H9 (cell line): ENCODE measurements around the gene ASIC4. TPM values are rescaled to one million over a fixed set of nuclear protein-coding genes. Genes with fewer than 3 reads are reported as not detected.

ENCODE experiments used
- DNase-seq: peaks from one replicate; pipeline ENCODE4 v3.0.0-alpha.2; 2017
- H2AFZ ChIP-seq: one replicate; pipeline ENCODE4 v1.6.1; 2013; ENCODE audit warnings: mild to moderate bottlenecking, low read length, control low read depth, moderate library complexity
- H2AK5ac ChIP-seq: 2 replicates; pipeline ENCODE4 v1.6.1; 2013; ENCODE audit warnings: low read length, control low read depth, mixed read lengths; ENCODE audit not compliant: insufficient read length
- H2BK120ac ChIP-seq: one replicate; pipeline ENCODE4 v1.6.1; 2013; ENCODE audit warnings: low read depth, mild to moderate bottlenecking, low read length, control low read depth, inconsistent platforms; ENCODE audit not compliant: poor library complexity, severe bottlenecking
- H2BK12ac ChIP-seq: 2 replicates; pipeline ENCODE4 v1.6.1; 2013; ENCODE audit warnings: low read length, control low read depth, mixed read lengths, low read depth; ENCODE audit not compliant: insufficient read length
- H2BK15ac ChIP-seq: 2 replicates; pipeline ENCODE4 v1.6.1; 2013; ENCODE audit warnings: low read depth, low read length, control low read depth
- H2BK20ac ChIP-seq: one replicate; pipeline ENCODE4 v1.6.1; 2013; ENCODE audit warnings: low read depth, mild to moderate bottlenecking, low read length, control low read depth, inconsistent platforms; ENCODE audit not compliant: poor library complexity, severe bottlenecking
- H2BK5ac ChIP-seq: 2 replicates; pipeline ENCODE4 v1.6.1; 2013; ENCODE audit warnings: low read length, control low read depth, mixed read lengths; ENCODE audit not compliant: insufficient read length
- H3K14ac ChIP-seq: 2 replicates; pipeline ENCODE4 v1.6.1; 2013; ENCODE audit warnings: low read length, control low read depth; ENCODE audit not compliant: insufficient read depth
- H3K18ac ChIP-seq: 2 replicates; pipeline ENCODE4 v1.6.1; 2013; ENCODE audit warnings: low read depth, mild to moderate bottlenecking, mixed read lengths, low read length, control low read depth; ENCODE audit not compliant: insufficient read length
- H3K23ac ChIP-seq: 2 replicates; pipeline ENCODE4 v1.6.1; 2013; ENCODE audit warnings: low read length, control low read depth, mixed read lengths, low read depth; ENCODE audit not compliant: insufficient read length
- H3K23me2 ChIP-seq: 2 replicates; pipeline ENCODE4 v1.6.1; 2013; ENCODE audit warnings: low read depth, mild to moderate bottlenecking, mixed read lengths, low read length, control low read depth; ENCODE audit not compliant: insufficient read length, poor library complexity, severe bottlenecking
- H3K27ac ChIP-seq: 2 replicates; pipeline ENCODE4 v1.5.1; 2013; ENCODE audit warnings: low read length, control low read depth, mixed read lengths, low read depth; ENCODE audit not compliant: insufficient read length
- H3K27me3 ChIP-seq: 2 replicates; pipeline ENCODE4 v1.6.1; 2013; ENCODE audit warnings: low read length, control low read depth, inconsistent platforms; ENCODE audit not compliant: insufficient read depth
- H3K4ac ChIP-seq: 2 replicates; pipeline ENCODE4 v1.6.1; 2013; ENCODE audit warnings: low read depth, mild to moderate bottlenecking, control low read depth, inconsistent platforms, low read length, moderate library complexity
- H3K4me1 ChIP-seq: 2 replicates; pipeline ENCODE4 v1.6.1; 2013; ENCODE audit warnings: low read length, control low read depth, inconsistent platforms; ENCODE audit not compliant: insufficient read depth
- H3K4me2 ChIP-seq: 2 replicates; pipeline ENCODE4 v1.6.1; 2013; ENCODE audit warnings: low read length, control low read depth, mixed read lengths; ENCODE audit not compliant: insufficient read length, insufficient read depth
- H3K56ac ChIP-seq: 2 replicates; pipeline ENCODE4 v1.6.1; 2013; ENCODE audit warnings: low read depth, mild to moderate bottlenecking, mixed read lengths, low read length, control low read depth; ENCODE audit not compliant: insufficient read length
- H3K79me1 ChIP-seq: 2 replicates; pipeline ENCODE4 v1.6.1; 2013; ENCODE audit warnings: low read depth, mild to moderate bottlenecking, moderate library complexity, low read length, control low read depth, inconsistent platforms; ENCODE audit not compliant: insufficient read depth, poor library complexity, severe bottlenecking
- H3K79me2 ChIP-seq: 2 replicates; pipeline ENCODE4 v1.6.1; 2013; ENCODE audit warnings: low read length, control low read depth, inconsistent platforms; ENCODE audit not compliant: insufficient read depth
- H3K9ac ChIP-seq: 2 replicates; pipeline ENCODE4 v1.6.1; 2013; ENCODE audit warnings: low read length, control low read depth, mixed read lengths; ENCODE audit not compliant: insufficient read length; ENCODE audit errors: extremely low read depth
- H3K9me3 ChIP-seq: one replicate; pipeline ENCODE4 v1.6.1; 2013; ENCODE audit warnings: low read depth, low read length, inconsistent platforms; ENCODE audit not compliant: control insufficient read depth
- H3T11ph ChIP-seq: one replicate; pipeline ENCODE4 v1.6.1; 2013; ENCODE audit warnings: mild to moderate bottlenecking, low read length, control low read depth, inconsistent platforms
- H4K20me1 ChIP-seq: one replicate; pipeline ENCODE4 v1.6.1; 2013; ENCODE audit not compliant: control insufficient read depth, insufficient read length, insufficient read depth
- H4K5ac ChIP-seq: 2 replicates; pipeline ENCODE4 v1.6.1; 2013; ENCODE audit warnings: low read depth, mild to moderate bottlenecking, mixed read lengths, low read length, control low read depth; ENCODE audit not compliant: insufficient read length
- H4K8ac ChIP-seq: replicated peaks from 2 replicates; pipeline ENCODE4 v1.6.1; 2013; ENCODE audit warnings: low read length, control low read depth, mixed read lengths, low read depth; ENCODE audit not compliant: insufficient read length
- H4K91ac ChIP-seq: 2 replicates; pipeline ENCODE4 v1.6.1; 2013; ENCODE audit warnings: low read depth, mild to moderate bottlenecking, moderate library complexity, mixed read lengths, low read length, control low read depth; ENCODE audit not compliant: insufficient read length
- H3K27ac Mint-ChIP-seq, 3 experiments: 2 replicates in 2 of 3; 3 replicates in 1 of 3; pipeline ENCODE4 v1.8.0; 2020 to 2021; ENCODE audit warnings: mixed read lengths in 3 of 3, mild to moderate bottlenecking in 1 of 3, moderate library complexity in 1 of 3
- H3K27me3 Mint-ChIP-seq: 2 replicates; pipeline ENCODE4 v1.8.0; 2021; ENCODE audit warnings: low read depth, mild to moderate bottlenecking, moderate library complexity, mixed read lengths
- H3K36me3 Mint-ChIP-seq, 3 experiments: 2 replicates in 2 of 3; 3 replicates in 1 of 3; pipeline ENCODE4 v1.8.0; 2020 to 2021; ENCODE audit warnings: low read depth in 3 of 3, mixed read lengths in 3 of 3; ENCODE audit not compliant: insufficient read depth in 1 of 3
- H3K4me1 Mint-ChIP-seq, 2 experiments: 2 replicates each; pipeline ENCODE4 v1.8.0; 2020; ENCODE audit warnings: mixed read lengths in 2 of 2
- H3K4me3 Mint-ChIP-seq, 2 experiments: 2 replicates in 1 of 2; 3 replicates in 1 of 2; pipeline ENCODE4 v1.8.0; 2020 to 2021; ENCODE audit warnings: mild to moderate bottlenecking in 2 of 2, mixed read lengths in 2 of 2, moderate library complexity in 1 of 2
- H3K9me3 Mint-ChIP-seq, 2 experiments: 2 replicates in 1 of 2; 3 replicates in 1 of 2; pipeline ENCODE4 v1.8.0; 2020; ENCODE audit warnings: mild to moderate bottlenecking in 2 of 2, mixed read lengths in 2 of 2, moderate library complexity in 1 of 2
- WGBS: extraction: QIAGEN DNeasy Blood & Tissue Kit; methylation state at CpG from one replicate; pipeline ENCODE4 v1.1.7; 2013; ENCODE audit warnings: missing lambda C conversion rate, low lambda C conversion rate, mixed read lengths; ENCODE audit not compliant: insufficient read length; ENCODE audit errors: extremely low coverage; 5-methylcytosine and 5-hydroxymethylcytosine counted together
- total RNA-seq: library from RNA; stranded (reverse); gene quantifications from 2 replicates; pipeline ENCODE4 v1.2.1, GENCODE V29; 2021
- TF ChIP-seq, protein P1 (sequence below): fragments of 200-600 bp; sonication (generic); conservative IDR thresholded peaks from 3 replicates; pipeline ENCODE4 v1.8.0; 2021; ENCODE audit warnings: antibody characterized with exemption, mild to moderate bottlenecking

The ASIC4 gene
- total RNA-seq, 1 experiment from 2014 or later, result 0.37 TPM

- H2BK120ac ChIP-seq, result peak overlapping the region; percentile 85
- H3K79me2 ChIP-seq, result no peaks in the 10 kb centered on the region
- H4K8ac ChIP-seq, result no peak overlapping the region
- TF ChIP-seq, protein P1, sequence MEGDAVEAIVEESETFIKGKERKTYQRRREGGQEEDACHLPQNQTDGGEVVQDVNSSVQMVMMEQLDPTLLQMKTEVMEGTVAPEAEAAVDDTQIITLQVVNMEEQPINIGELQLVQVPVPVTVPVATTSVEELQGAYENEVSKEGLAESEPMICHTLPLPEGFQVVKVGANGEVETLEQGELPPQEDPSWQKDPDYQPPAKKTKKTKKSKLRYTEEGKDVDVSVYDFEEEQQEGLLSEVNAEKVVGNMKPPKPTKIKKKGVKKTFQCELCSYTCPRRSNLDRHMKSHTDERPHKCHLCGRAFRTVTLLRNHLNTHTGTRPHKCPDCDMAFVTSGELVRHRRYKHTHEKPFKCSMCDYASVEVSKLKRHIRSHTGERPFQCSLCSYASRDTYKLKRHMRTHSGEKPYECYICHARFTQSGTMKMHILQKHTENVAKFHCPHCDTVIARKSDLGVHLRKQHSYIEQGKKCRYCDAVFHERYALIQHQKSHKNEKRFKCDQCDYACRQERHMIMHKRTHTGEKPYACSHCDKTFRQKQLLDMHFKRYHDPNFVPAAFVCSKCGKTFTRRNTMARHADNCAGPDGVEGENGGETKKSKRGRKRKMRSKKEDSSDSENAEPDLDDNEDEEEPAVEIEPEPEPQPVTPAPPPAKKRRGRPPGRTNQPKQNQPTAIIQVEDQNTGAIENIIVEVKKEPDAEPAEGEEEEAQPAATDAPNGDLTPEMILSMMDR, result peak; percentile 94
- H3K27ac Mint-ChIP-seq, result peak overlapping the region; percentile 86 to 97 (median 90); a peak in 6 of 7 replicates
- H3K18ac ChIP-seq, result peak overlapping the region; percentile 76
- no peaks in the 10 kb centered on the region; a peak in 1 of 5 replicates for H3K9me3 Mint-ChIP-seq
- peak overlapping the region; percentile 77 for H3K4me2 ChIP-seq
- H3K4me1 ChIP-seq, result no peaks in the 10 kb centered on the region
- H2AFZ ChIP-seq, result no peak overlapping the region
- no peak overlapping the region for H3K56ac ChIP-seq
- no peak overlapping the region for H2BK15ac ChIP-seq
- no peaks in the 10 kb centered on the region for H3K79me1 ChIP-seq
- no peaks in the 10 kb centered on the region for H3K9me3 ChIP-seq
- H4K5ac ChIP-seq, result no peak overlapping the region
- no CpG with 5 or more reads among the region's 14 CpGs for WGBS
- H3K4me1 Mint-ChIP-seq, result peaks cover 18 to 23% of the 10 kb centered on the region in 2 experiments
- H3K23me2 ChIP-seq, result peaks cover 2% of the 10 kb centered on the region
- no peak overlapping the region for H2BK20ac ChIP-seq
- H2AK5ac ChIP-seq, result no peak overlapping the region
- H3K23ac ChIP-seq, result no peak overlapping the region
- H4K20me1 ChIP-seq, result no peaks in the 10 kb centered on the region
- no peak overlapping the region for H3K4ac ChIP-seq
- H3K36me3 Mint-ChIP-seq, result peaks cover 3 to 4% (median 4%) of the 10 kb centered on the region in 3 experiments; a peak in 4 of 7 replicates
- peak overlapping the region; percentile 64; the same call in 1 of the 2 replicates for H3K14ac ChIP-seq
- no peak overlapping the region for H3K27ac ChIP-seq
- H3K27me3 ChIP-seq, result no peaks in the 10 kb centered on the region
- DNase-seq, result peak; percentile 88
- peak overlapping the region; percentile 65 to 84 for H3K4me3 Mint-ChIP-seq
- peak overlapping the region; percentile 24 for H3K9ac ChIP-seq
- no peak overlapping the region for H3T11ph ChIP-seq
- no peak overlapping the region for H4K91ac ChIP-seq
- H2BK12ac ChIP-seq, result no peak overlapping the region
- H3K27me3 Mint-ChIP-seq, result peaks cover 4% of the 10 kb centered on the region
- H2BK5ac ChIP-seq, result no peak overlapping the region
These were observed 38.3 kb upstream of the ASIC4 start for GRCh38 chr2:219475697-219476651.
